ENCODE results near the gene FOXN4. TPM values are rescaled to one million over a fixed set of nuclear protein-coding genes. Genes with fewer than 3 reads are reported as not detected.

The FOXN4 gene
- total RNA-seq, 4 donors from 2014 or later, result not detected

DNA sequence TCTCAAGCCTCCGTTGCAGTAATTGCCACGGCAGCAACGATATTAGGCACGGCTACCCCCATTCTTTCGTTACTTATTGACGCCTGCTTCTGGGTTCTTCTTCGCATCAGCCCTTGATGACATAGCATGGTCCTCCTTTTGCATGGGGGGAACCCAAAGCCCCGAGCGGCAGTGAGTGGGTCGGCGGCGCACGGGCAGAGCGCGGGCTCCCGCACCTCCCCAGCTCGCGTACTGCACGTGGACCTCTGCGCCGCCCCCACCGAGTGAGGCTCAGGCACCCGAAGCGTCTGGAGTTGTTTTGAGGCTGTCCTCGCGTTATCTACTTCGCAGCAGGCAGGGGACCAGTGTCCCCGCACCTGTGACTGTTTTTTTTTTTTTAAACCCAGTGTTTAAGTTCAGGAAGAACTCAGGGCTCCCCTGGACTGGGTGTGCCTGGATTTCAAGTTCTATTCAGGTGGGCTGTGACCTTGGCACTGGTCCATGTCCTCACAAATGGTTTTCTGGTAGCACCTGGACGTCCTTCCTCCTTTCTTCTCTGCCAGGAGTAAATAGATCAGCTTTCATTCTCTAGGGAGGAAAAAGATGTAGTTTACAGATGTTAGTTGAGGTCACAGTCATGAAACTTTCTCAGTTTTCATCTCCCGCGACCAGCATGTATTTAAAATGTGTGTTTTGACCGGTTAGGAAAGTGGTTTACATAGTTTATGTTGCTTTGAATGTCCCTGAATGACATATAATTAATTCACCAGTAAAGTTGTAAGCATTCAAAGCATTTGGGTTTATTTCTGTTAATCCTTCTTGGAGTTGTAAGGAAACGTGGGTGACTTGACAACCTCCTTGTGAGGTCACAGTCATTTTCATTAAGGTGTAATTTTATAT is 1.4 kb upstream of the FOXN4 start:
- no peak for DNase-seq (ENCODE audit: low spot score in 2 of 2)
- Histone ChIP-seq H3K36me3 (no peaks in the 10 kb centered on the region), H3K4me3 (peak overlapping the region; percentile 17 to 54 (median 20)), H3K27me3 (peaks cover 0 to 76% of the 10 kb centered on the region in 2 donors), H3K4me1 (peaks cover 0 to 22% (median 14%) of the 10 kb centered on the region in 4 donors), H3K27ac (no peak overlapping the region), H3K9me3 (no peaks in the 10 kb centered on the region)
- TF ChIP-seq POLR2A (IDR thresholded peaks at IDR 0.05) (no peak), EP300 (IDR thresholded peaks at IDR 0.05) (no peak), CTCF (IDR thresholded peaks at IDR 0.05) (no peak)
- 9 to 12% methylated on average over 27 to 28 of the region's 33 CpGs for WGBS, 2 donors

DNA sequence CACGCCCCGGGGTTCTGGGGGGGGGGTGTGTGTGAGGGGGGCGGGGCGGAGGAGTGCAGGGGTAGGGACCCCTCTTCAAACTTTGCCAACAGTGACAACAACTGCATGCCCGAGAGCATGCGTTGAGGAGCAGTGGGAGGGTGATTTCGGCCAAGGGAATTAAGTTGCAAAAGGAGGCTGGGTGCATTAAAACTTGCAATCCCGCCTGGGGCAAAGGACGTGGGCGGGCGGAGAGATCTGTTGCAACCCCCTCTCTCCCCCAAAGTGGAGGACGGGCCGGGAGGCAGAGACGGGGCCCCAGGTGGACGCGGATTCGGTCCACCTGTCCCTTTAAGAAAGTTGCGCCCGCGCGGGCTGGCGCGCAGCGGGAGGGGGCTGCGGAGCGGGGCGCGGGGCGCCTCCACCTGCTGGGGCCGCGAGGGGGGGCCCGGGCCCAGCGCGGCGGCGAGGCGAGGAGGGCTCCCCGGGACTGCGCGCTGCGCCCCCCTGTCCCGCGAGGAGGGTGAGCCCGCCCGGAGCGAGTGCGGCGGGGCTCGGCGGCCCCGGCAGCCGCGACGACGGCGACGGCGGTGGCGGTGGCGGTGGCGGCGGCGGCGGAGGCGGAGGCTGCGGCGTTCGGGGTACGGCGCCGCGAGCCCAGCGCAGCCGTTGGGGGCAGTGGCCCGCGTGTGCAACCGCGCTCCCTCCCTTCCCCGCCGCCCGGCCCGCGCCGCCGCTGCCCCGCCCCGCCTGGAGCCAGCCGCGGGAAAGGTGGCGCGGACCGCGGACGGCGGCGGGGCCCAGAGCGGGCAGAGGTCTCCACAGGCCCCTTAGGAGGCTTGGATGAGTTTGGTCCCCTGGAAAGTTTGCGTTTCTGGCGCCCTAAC is 530 bp upstream of the FOXN4 start:
- Histone ChIP-seq H3K4me3 (peak overlapping the region; percentile 17 to 54 (median 26)), H3K4me1 (peaks cover 0 to 22% (median 14%) of the 10 kb centered on the region in 4 donors), H3K27me3 (peaks cover 0 to 77% of the 10 kb centered on the region in 2 donors), H3K9me3 (no peaks in the 10 kb centered on the region), H3K27ac (no peak overlapping the region), H3K36me3 (no peaks in the 10 kb centered on the region)
- DNase-seq (ENCODE audit: low spot score in 2 of 2), result no peak
- TF ChIP-seq CTCF (IDR thresholded peaks at IDR 0.05) (no peak), POLR2A (IDR thresholded peaks at IDR 0.05) (no peak), EP300 (IDR thresholded peaks at IDR 0.05) (no peak)
- WGBS, 2 donors, result 0% methylated on average over 26 to 43 of the region's 99 CpGs

GRCh38 chr12:109307051-109307450 is 2.0 kb downstream of the FOXN4 start:
- no peak for DNase-seq (ENCODE audit: low spot score in 2 of 2)
- Histone ChIP-seq H3K27ac (no peak overlapping the region), H3K9me3 (no peaks in the 10 kb centered on the region), H3K27me3 (peaks cover 0 to 82% of the 10 kb centered on the region in 2 donors), H3K36me3 (no peaks in the 10 kb centered on the region), H3K4me3 (no peak overlapping the region), H3K4me1 (peaks cover 0 to 22% (median 14%) of the 10 kb centered on the region in 4 donors)
- no peak for TF ChIP-seq EP300 (IDR thresholded peaks at IDR 0.05)
- no peak for TF ChIP-seq CTCF (IDR thresholded peaks at IDR 0.05)
- no peak for TF ChIP-seq POLR2A (IDR thresholded peaks at IDR 0.05)
- WGBS, 2 donors, result 64 to 65% methylated on average over 7 to 8 of the region's 9 CpGs

DNA sequence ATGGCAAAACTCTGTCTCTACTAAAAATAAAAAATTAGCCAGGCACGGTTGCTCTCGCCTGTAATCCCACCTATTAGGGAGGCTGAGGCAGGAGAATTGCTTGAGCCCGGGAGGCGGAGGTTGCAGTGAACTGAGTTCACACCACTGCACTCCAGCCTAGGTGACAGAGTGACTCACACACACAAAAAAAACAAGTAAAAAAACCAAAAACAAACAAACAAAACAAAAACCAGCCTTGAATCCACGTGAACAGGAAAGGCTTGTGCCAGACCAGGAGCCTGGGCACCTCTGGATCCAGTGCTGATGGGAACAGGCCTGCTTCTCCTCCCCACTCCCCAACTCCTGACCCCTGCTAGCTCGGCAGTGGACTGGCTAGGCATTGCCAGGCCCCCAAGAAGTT is 3.5 kb downstream of the FOXN4 start:
- Histone ChIP-seq H3K36me3 (no peaks in the 10 kb centered on the region), H3K4me3 (no peak overlapping the region), H3K27ac (no peak overlapping the region), H3K27me3 (peaks cover 0 to 74% of the 10 kb centered on the region in 2 donors), H3K4me1 (peaks cover 0 to 18% (median 13%) of the 10 kb centered on the region in 4 donors), H3K9me3 (no peaks in the 10 kb centered on the region)
- TF ChIP-seq EP300 (IDR thresholded peaks at IDR 0.05) (no peak), CTCF (IDR thresholded peaks at IDR 0.05) (no peak), POLR2A (IDR thresholded peaks at IDR 0.05) (no peak)
- DNase-seq (ENCODE audit: low spot score in 2 of 2), result no peak
- 70 to 76% methylated on average over 6 of the region's 6 CpGs for WGBS, 2 donors

All from tibial nerve (tissue), 4 donors.